A673 (cell line): ENCODE results near the gene SMIM10L1. TPM values are rescaled to one million over a fixed set of nuclear protein-coding genes. Genes with fewer than 3 reads are reported as not detected.

ENCODE experiments used
- BruUV-seq: library from RNA; stranded (reverse); fragments of 400-500 nt; replicated peaks from 2 replicates; lab custom pipeline; 2021; lab: Mats Ljungman, UMichigan
- CTCF ChIA-PET: fragments of 300-600 bp; sonication (Branson Sonifier 250); formaldehyde crosslinking; loops from one replicate; lab custom pipeline; 2022; ENCODE audit warnings: antibody characterized with exemption; lab: Charles Lee
- POLR2A ChIA-PET: fragments of 300-600 bp; sonication (Branson Sonifier 250); formaldehyde crosslinking; loops from one replicate; lab custom pipeline; 2022; ENCODE audit warnings: antibody characterized with exemption; ENCODE audit not compliant: low non-redundant PET; lab: Charles Lee
- DNase-seq: peaks from one replicate; pipeline ENCODE4 v3.0.0-alpha.2; 2015; ENCODE audit warnings: low spot score
- H3K27ac ChIP-seq: fragments of 200-600 bp; sonication (generic); 2 replicates; pipeline ENCODE4 v1.5.1; 2016; ENCODE audit warnings: mixed run types, low read depth, mild to moderate bottlenecking, mixed read lengths, antibody characterized with exemption, low read length; ENCODE audit not compliant: poor library complexity, severe bottlenecking
- H3K27me3 ChIP-seq: fragments of 200-600 bp; sonication (generic); replicated peaks from 2 replicates; pipeline ENCODE4 v1.6.1; 2017; ENCODE audit warnings: mixed run types, low read depth, mild to moderate bottlenecking, mixed read lengths, antibody characterized with exemption, low read length; ENCODE audit not compliant: insufficient read depth, poor library complexity
- H3K36me3 ChIP-seq: fragments of 200-600 bp; sonication (generic); 2 replicates; pipeline ENCODE4 v1.6.1; 2016; ENCODE audit warnings: mixed run types, mild to moderate bottlenecking, mixed read lengths, antibody characterized with exemption, low read length; ENCODE audit not compliant: insufficient read depth, poor library complexity, severe bottlenecking
- H3K4me1 ChIP-seq: fragments of 200-600 bp; sonication (generic); 2 replicates; pipeline ENCODE4 v1.6.1; 2017; ENCODE audit warnings: mixed run types, mild to moderate bottlenecking, mixed read lengths, antibody characterized with exemption, low read length; ENCODE audit not compliant: insufficient read depth, poor library complexity, severe bottlenecking
- H3K4me3 ChIP-seq: fragments of 200-600 bp; sonication (generic); 2 replicates; pipeline ENCODE4 v1.5.1; 2016; ENCODE audit warnings: low read depth, mixed run types, mild to moderate bottlenecking, mixed read lengths, low read length; ENCODE audit not compliant: poor library complexity, severe bottlenecking
- H3K9me3 ChIP-seq: fragments of 200-600 bp; sonication (generic); 2 replicates; pipeline ENCODE4 v1.6.1; 2016; ENCODE audit warnings: mixed run types, low read depth, mild to moderate bottlenecking, mixed read lengths, antibody characterized with exemption, low read length; ENCODE audit not compliant: poor library complexity, severe bottlenecking
- CTCF ChIP-seq: fragments of 300-800, 200-600 bp; sonication (generic); conservative IDR thresholded peaks from 2 replicates; pipeline ENCODE4 v1.5.1; 2017; ENCODE audit warnings: low read depth, mild to moderate bottlenecking, antibody characterized with exemption, low read length, moderate library complexity, mixed read lengths
- EZH2 ChIP-seq: fragments of 200-600 bp; sonication (generic); IDR thresholded peaks from 2 replicates; pipeline ENCODE4 v1.6.1; 2017; ENCODE audit warnings: borderline replicate concordance, low read depth, mild to moderate bottlenecking, mixed read lengths, antibody characterized with exemption, low read length; ENCODE audit not compliant: poor library complexity, severe bottlenecking
- intact Hi-C: fragments of 100-400 bp; cut with micrococcal nuclease; formaldehyde crosslinking; loops from one replicate; pipeline ENCODE4 v1.10.0; 2022; ENCODE audit not compliant: unreplicated experiment
- total RNA-seq: library from RNA; stranded (reverse); gene quantifications from 2 replicates; pipeline ENCODE4 v1.2.3, GENCODE V29; 2021

The SMIM10L1 gene
- total RNA-seq, 1 experiment from 2014 or later: 15.7 TPM

- Histone ChIP-seq H3K27ac (no peak overlapping the region), H3K9me3 (peaks cover 23% of the 10 kb centered on the region), H3K4me3 (no peak overlapping the region), H3K36me3 (no peaks in the 10 kb centered on the region), H3K27me3 (no peaks in the 10 kb centered on the region), H3K4me1 (no peaks in the 10 kb centered on the region)
- no peak for DNase-seq
- TF ChIP-seq CTCF: no peak
- TF ChIP-seq EZH2: no peak
- ChIA-PET CTCF (no interaction called here), POLR2A (no interaction called here)
- BruUV-seq: no TSS peak
- intact Hi-C loops: no loop called here
Observed at GRCh38 chr12:11150832-11151231, 20.2 kb upstream of the SMIM10L1 start.

GRCh38 chr12:11152725-11153124 lies 18.3 kb upstream of the SMIM10L1 start:
- POLR2A ChIA-PET: no interaction called here
- no peak overlapping the region for H3K27ac ChIP-seq
- H3K4me1 ChIP-seq: no peaks in the 10 kb centered on the region
- TF ChIP-seq EZH2: no peak
- TF ChIP-seq CTCF: no peak
- DNase-seq: no peak
- H3K9me3 ChIP-seq: peaks cover 38% of the 10 kb centered on the region
- peaks cover 2% of the 10 kb centered on the region for H3K36me3 ChIP-seq
- H3K27me3 ChIP-seq: no peaks in the 10 kb centered on the region
- CTCF ChIA-PET: no interaction called here
- intact Hi-C loops: no loop called here
- no peak overlapping the region for H3K4me3 ChIP-seq
- BruUV-seq: no TSS peak

- H3K9me3 ChIP-seq: peaks cover 38% of the 10 kb centered on the region
- BruUV-seq: no TSS peak
- H3K36me3 ChIP-seq: peaks cover 6% of the 10 kb centered on the region
- no peak overlapping the region for H3K4me3 ChIP-seq
- H3K27ac ChIP-seq: no peak overlapping the region
- intact Hi-C loops: no loop called here
- POLR2A ChIA-PET: no interaction called here
- DNase-seq: no peak
- TF ChIP-seq CTCF (no peak), EZH2 (no peak)
- H3K27me3 ChIP-seq: no peaks in the 10 kb centered on the region
- H3K4me1 ChIP-seq: no peaks in the 10 kb centered on the region
- CTCF ChIA-PET: no interaction called here
Observed at GRCh38 chr12:11154400-11154925, 16.5 kb upstream of the SMIM10L1 start.
